Epithelial cell of esophagus (primary cell): ENCODE measurements around the gene KNDC1.

Experiments used
- DNase-seq: peaks from one replicate; pipeline ENCODE4 v3.0.0; 2010; ENCODE audit warnings: low read depth
- H3K4me3 ChIP-seq: 2 replicates; pipeline ENCODE4 v1.5.1; 2011; ENCODE audit warnings: mild to moderate bottlenecking, low read length, control low read depth
- TF ChIP-seq, protein P1 (sequence below): IDR thresholded peaks from 2 replicates; pipeline ENCODE4 v1.5.1; 2011; ENCODE audit warnings: low read depth, mild to moderate bottlenecking, low read length, control low read depth, inconsistent platforms; ENCODE audit not compliant: insufficient read depth; ENCODE audit errors: missing control alignments

Gene KNDC1

DNA sequence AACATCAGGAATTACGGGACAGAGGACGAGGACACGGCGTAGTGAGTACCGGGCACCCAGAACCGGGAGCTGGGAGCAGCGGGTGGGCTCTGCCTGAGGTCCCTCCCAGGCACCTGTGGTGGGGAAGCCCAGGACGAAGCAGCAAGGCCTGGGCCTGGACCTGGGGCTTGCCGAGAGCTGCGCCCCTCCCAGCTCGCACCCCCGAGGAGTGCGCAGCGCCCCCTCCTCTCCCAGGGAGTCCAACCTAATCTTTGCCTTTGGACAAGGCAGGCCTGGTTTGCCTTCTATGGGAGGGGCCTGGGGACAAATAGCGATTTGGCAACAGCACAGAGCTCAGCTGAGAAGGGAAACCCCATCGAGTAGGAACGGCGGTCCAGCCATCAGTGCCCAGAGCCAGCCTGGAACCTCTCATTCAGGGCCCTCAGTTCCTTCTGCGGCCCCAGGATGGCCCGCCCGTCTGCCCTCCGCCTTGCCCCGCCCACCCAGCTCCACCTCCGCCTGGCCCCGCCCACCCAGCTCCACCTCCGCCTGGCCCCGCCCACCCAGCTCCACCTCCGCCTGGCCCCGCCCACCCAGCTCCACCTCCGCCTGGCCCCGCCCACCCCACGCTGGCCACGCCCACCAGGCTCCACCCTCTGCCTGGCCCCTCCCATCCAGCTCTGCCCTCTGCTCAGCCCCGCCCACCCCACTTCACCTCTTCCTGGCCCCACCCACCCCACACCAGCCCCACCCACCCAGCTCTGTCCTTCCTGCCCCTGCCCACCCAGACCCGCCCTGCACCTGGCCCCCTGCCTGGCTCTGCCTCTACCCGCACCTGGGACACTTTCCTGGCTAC, 32.5 kb upstream of the KNDC1 start:
- TF ChIP-seq, protein P1, sequence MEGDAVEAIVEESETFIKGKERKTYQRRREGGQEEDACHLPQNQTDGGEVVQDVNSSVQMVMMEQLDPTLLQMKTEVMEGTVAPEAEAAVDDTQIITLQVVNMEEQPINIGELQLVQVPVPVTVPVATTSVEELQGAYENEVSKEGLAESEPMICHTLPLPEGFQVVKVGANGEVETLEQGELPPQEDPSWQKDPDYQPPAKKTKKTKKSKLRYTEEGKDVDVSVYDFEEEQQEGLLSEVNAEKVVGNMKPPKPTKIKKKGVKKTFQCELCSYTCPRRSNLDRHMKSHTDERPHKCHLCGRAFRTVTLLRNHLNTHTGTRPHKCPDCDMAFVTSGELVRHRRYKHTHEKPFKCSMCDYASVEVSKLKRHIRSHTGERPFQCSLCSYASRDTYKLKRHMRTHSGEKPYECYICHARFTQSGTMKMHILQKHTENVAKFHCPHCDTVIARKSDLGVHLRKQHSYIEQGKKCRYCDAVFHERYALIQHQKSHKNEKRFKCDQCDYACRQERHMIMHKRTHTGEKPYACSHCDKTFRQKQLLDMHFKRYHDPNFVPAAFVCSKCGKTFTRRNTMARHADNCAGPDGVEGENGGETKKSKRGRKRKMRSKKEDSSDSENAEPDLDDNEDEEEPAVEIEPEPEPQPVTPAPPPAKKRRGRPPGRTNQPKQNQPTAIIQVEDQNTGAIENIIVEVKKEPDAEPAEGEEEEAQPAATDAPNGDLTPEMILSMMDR: no peak
- DNase-seq: no peak
- no peak overlapping the region for H3K4me3 ChIP-seq

DNA sequence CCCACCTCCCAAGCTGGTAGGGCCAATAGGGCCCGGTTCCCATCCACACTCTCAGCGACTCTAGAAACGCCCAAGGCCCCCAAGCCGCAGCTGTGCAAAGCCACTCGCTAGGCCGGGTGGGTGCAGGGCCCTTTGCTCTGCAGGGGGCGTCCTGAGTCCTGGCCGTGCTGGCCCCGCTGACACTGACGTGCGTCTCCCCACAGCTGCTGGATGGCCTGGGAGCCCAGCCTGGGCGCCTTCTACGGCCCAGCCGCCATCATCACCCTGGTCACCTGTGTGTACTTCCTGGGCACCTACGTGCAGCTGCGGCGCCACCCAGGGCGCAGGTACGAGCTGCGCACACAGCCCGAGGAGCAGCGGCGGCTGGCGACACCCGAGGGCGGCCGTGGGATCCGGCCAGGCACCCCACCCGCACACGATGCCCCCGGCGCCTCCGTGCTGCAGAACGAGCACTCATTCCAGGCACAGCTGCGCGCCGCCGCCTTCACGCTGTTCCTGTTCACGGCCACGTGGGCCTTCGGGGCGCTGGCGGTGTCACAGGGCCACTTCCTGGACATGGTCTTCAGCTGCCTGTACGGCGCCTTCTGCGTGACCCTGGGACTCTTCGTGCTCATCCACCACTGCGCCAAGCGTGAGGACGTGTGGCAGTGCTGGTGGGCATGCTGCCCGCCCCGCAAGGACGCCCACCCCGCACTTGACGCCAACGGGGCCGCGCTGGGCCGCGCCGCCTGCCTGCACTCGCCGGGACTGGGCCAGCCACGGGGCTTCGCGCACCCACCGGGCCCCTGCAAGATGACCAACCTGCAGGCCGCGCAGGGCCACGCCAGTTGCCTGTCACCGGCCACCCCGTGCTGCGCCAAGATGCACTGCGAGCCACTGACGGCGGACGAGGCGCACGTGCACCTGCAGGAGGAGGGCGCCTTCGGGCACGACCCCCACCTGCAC, 31.6 kb upstream of the KNDC1 start:
- no peak for DNase-seq
- H3K4me3 ChIP-seq: no peak overlapping the region
- TF ChIP-seq, protein P1: no peak

DNA sequence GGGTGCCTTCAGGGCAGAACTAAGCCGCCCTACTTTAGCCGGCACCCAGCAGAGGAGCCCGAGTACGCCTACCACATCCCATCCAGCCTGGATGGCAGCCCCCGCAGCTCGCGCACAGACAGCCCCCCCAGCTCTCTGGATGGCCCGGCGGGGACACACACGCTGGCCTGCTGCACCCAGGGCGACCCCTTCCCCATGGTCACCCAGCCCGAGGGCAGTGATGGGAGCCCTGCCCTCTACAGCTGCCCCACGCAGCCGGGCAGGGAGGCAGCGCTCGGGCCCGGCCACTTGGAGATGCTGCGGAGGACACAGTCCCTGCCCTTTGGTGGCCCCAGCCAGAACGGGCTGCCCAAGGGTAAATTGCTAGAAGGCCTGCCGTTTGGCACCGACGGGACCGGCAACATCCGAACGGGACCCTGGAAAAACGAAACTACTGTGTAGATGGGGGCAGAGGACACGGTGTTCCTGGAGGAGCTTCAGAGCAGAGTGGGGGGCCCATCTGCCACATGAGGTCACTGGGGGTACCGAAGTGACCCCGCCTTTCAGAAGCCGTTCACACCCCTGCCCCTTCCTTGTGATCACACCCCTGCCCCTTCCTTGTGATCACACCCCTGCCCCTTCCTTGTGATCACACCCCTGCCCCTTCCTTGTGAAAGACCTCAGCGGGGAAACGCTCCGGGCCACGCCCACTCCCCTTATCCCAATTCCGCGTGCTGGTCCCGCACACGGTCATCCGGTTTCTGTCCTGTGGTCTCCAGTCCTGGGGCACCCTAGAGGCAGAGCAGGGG, 30.8 kb upstream of the KNDC1 start:
- no peak for DNase-seq
- no peak overlapping the region for H3K4me3 ChIP-seq
- TF ChIP-seq, protein P1: no peak

DNA sequence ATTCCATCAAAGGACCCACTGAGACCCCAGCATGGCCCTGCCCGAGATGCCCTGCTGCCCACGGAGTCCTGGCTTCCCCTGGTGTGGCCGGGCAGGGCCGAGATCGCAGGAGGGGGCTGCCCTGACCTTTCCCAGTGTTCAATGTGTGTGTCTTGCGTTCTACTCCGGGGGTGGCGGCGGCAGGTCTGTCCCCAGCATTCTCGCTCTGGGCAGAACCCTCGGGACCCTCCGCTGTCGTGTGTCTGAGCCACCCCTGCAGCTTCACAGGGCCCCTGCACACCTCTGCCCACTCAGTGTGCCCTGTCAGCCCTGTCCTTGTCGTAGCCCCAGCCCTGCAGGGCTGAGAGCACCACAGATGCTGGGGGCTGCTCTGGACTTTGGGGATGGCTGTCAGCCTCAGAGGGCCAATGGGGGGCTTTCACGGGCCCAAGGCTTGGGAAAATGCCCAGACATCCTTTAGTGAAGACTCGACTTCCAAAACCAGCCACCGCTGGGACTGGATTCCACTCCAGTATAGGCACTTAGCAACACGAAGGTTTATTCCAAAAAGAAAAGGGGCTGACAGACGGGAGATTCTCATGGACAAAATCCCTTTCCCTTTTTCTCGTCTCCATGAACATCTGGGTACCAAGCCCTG, 30.0 kb upstream of the KNDC1 start:
- no peak overlapping the region for H3K4me3 ChIP-seq
- DNase-seq: no peak
- TF ChIP-seq, protein P1: no peak

DNA sequence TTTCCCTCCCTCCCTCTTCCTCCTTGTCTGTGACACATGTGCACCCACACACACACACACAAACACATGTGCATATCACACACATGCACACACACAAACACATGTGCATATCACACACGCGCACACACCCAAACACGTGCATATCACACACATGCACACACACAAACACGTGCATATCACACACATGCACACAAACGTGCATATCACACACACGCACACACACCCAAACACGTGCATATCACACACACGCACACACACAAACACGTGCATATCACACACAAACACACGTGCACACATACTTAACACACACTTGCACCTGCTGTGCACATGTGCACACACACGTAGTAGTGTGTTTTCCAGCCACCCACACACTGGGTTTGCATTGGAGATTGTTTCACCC, 29.4 kb upstream of the KNDC1 start:
- TF ChIP-seq, protein P1: no peak
- no peak overlapping the region for H3K4me3 ChIP-seq
- no peak for DNase-seq

DNA sequence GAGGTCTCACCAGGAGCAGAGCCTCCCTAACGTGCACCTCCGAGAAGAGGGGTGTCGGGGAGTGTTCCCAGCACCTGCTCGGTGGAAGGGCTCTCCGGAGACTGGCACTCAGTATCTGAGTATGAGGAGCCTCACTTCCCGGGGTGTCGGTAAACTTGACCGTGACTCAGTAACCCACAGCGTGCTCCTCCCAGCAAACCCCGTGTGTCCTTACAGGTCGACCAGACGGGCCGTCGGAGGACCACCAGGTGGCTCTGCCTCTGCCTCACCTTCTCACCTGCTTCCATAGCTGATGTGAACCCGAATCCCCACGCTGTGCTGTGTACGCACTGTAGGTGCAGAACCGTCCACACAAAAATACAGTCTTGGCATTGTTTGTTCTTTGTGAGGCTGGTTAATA, 29.0 kb upstream of the KNDC1 start:
- TF ChIP-seq, protein P1: no peak
- no peak overlapping the region for H3K4me3 ChIP-seq
- no peak for DNase-seq
